Measurements from ENCODE around the gene SLIT3. TPM values are rescaled to one million over a fixed set of nuclear protein-coding genes. Genes with fewer than 3 reads are reported as not detected.
"Not testable (repeated sequence)": the region's sequence is repeated elsewhere in the genome, so short reads cannot be mapped to it uniquely, and the experiment has no call there.

SLIT3 gene
- total RNA-seq, 3 donors from 2014 or later (not counting 1 experiment from before 2014, with no cell fraction given), result 0.34 to 0.80 TPM; not detected in 1

DNA sequence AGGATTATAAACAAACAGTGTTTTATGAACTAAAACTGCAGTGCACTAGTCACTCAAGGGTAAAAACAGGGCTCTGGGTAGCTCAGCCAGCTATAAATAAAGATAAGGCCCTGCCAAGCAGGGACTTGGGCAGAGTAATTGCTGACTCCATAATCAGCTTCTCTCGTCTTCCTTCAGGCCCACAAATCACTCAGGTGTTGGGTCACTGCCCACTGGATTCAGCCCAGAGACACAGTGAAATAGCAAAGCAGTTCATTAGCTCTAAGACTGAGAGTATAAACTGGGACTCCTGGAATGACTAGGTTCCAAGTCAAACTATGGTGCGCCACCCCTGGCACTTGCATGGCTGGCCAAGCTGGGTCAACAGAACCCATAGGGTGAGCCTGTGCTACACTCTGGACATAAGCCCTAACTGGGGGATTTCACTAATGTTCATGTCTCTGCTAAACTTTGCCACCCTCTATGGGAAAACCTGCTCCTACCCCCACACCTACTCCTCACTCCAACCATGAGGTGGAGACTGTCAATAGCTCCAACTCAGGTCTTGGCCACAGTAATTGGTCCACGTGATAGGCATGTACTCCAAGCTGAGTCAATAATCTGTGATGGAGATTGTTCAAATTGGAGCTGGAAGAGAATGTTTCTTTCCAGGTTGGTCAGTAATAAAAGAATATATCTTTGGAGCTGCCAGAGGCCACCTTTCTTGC lies 158.5 kb downstream of the SLIT3 start:
- 70% methylated on average over 3 of the region's 3 CpGs for WGBS (ENCODE audit: insufficient coverage)
- Mint-ChIP-seq H3K4me3 (no peak overlapping the region), H3K27me3 (ENCODE audit: low read depth in 2 of 2) (peaks cover 4 to 6% of the 10 kb centered on the region in 2 donors), H3K9me3 (no peaks in the 10 kb centered on the region), H3K27ac (no peak overlapping the region), H3K4me1 (no peaks in the 10 kb centered on the region), H3K36me3 (no peaks in the 10 kb centered on the region)
- Histone ChIP-seq H3K4me3 (ENCODE audit: low read length) (no peak overlapping the region), H3K36me3 (ENCODE audit: control insufficient read depth, insufficient read depth, low read length) (no peaks in the 10 kb centered on the region), H3K27me3 (ENCODE audit: control insufficient read depth, insufficient read depth, low read length) (no peaks in the 10 kb centered on the region), H3K9me3 (ENCODE audit: control insufficient read depth, insufficient read depth, low read length) (no peaks in the 10 kb centered on the region), H3K4me1 (ENCODE audit: control insufficient read depth, insufficient read depth, low read length) (no peaks in the 10 kb centered on the region), H3K27ac (ENCODE audit: low read length) (no peak overlapping the region)
- no peak for ATAC-seq
- DNase-seq, result no peak
- TF ChIP-seq, protein P1, sequence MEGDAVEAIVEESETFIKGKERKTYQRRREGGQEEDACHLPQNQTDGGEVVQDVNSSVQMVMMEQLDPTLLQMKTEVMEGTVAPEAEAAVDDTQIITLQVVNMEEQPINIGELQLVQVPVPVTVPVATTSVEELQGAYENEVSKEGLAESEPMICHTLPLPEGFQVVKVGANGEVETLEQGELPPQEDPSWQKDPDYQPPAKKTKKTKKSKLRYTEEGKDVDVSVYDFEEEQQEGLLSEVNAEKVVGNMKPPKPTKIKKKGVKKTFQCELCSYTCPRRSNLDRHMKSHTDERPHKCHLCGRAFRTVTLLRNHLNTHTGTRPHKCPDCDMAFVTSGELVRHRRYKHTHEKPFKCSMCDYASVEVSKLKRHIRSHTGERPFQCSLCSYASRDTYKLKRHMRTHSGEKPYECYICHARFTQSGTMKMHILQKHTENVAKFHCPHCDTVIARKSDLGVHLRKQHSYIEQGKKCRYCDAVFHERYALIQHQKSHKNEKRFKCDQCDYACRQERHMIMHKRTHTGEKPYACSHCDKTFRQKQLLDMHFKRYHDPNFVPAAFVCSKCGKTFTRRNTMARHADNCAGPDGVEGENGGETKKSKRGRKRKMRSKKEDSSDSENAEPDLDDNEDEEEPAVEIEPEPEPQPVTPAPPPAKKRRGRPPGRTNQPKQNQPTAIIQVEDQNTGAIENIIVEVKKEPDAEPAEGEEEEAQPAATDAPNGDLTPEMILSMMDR (IDR thresholded peaks at IDR 0.05), result no peak
- intact Hi-C loops (cut with micrococcal nuclease), result no loop called here

GRCh38 chr5:169140215-169140614 lies 160.7 kb downstream of the SLIT3 start:
- not testable (repeated sequence) for H3K27ac Mint-ChIP-seq; H3K4me1 ChIP-seq (ENCODE audit: control insufficient read depth, insufficient read depth, low read length)

GRCh38 chr5:169139480-169140050 lies 161.4 kb downstream of the SLIT3 start:
- no peak for DNase-seq
- Histone ChIP-seq H3K4me1 (ENCODE audit: control insufficient read depth, insufficient read depth, low read length) (no peaks in the 10 kb centered on the region), H3K27ac (ENCODE audit: low read length) (no peak overlapping the region), H3K9me3 (ENCODE audit: control insufficient read depth, insufficient read depth, low read length) (no peaks in the 10 kb centered on the region), H3K4me3 (ENCODE audit: low read length) (no peak overlapping the region), H3K27me3 (ENCODE audit: control insufficient read depth, insufficient read depth, low read length) (no peaks in the 10 kb centered on the region), H3K36me3 (ENCODE audit: control insufficient read depth, insufficient read depth, low read length) (no peaks in the 10 kb centered on the region)
- Mint-ChIP-seq H3K9me3 (no peaks in the 10 kb centered on the region), H3K27ac (no peak overlapping the region), H3K27me3 (ENCODE audit: low read depth in 2 of 2) (peaks cover 4 to 7% of the 10 kb centered on the region in 2 donors), H3K4me3 (no peak overlapping the region), H3K36me3 (no peaks in the 10 kb centered on the region), H3K4me1 (no peaks in the 10 kb centered on the region)
- 87% methylated on average over 6 of the region's 6 CpGs for WGBS (ENCODE audit: insufficient coverage)
- no peak for ATAC-seq
- intact Hi-C loops (cut with micrococcal nuclease), result no loop called here
- TF ChIP-seq, protein P1 (IDR thresholded peaks at IDR 0.05), result no peak

More at GRCh38 chr5:169140215-169140614, 160.7 kb downstream of the SLIT3 start:
- 91% methylated on average over 6 of the region's 9 CpGs for WGBS (ENCODE audit: insufficient coverage)
- ATAC-seq; H3K27ac ChIP-seq (ENCODE audit: low read length); H3K9me3 ChIP-seq (ENCODE audit: control insufficient read depth, insufficient read depth, low read length); H3K4me3 ChIP-seq (ENCODE audit: low read length); DNase-seq; H3K36me3 ChIP-seq (ENCODE audit: control insufficient read depth, insufficient read depth, low read length); H3K36me3 Mint-ChIP-seq; intact Hi-C loops (cut with micrococcal nuclease); H3K4me1 Mint-ChIP-seq; H3K27me3 ChIP-seq (ENCODE audit: control insufficient read depth, insufficient read depth, low read length); H3K4me3 Mint-ChIP-seq; H3K9me3 Mint-ChIP-seq; H3K27me3 Mint-ChIP-seq (ENCODE audit: low read depth in 2 of 2): not testable (repeated sequence)

GRCh38 chr5:169133531-169133930 lies 167.4 kb downstream of the SLIT3 start:
- 85% methylated on average over 2 of the region's 3 CpGs for WGBS (ENCODE audit: insufficient coverage)
- Histone ChIP-seq H3K27me3 (ENCODE audit: control insufficient read depth, insufficient read depth, low read length) (no peaks in the 10 kb centered on the region), H3K9me3 (ENCODE audit: control insufficient read depth, insufficient read depth, low read length) (no peaks in the 10 kb centered on the region), H3K27ac (ENCODE audit: low read length) (no peak overlapping the region), H3K4me1 (ENCODE audit: control insufficient read depth, insufficient read depth, low read length) (no peaks in the 10 kb centered on the region), H3K36me3 (ENCODE audit: control insufficient read depth, insufficient read depth, low read length) (no peaks in the 10 kb centered on the region), H3K4me3 (ENCODE audit: low read length) (no peak overlapping the region)
- Mint-ChIP-seq H3K9me3 (no peaks in the 10 kb centered on the region), H3K4me1 (no peaks in the 10 kb centered on the region), H3K36me3 (no peaks in the 10 kb centered on the region), H3K27me3 (ENCODE audit: low read depth in 2 of 2) (peaks cover 0 to 7% of the 10 kb centered on the region in 2 donors), H3K4me3 (no peak overlapping the region), H3K27ac (no peak overlapping the region)
- DNase-seq (no peak), ATAC-seq (no peak)
- TF ChIP-seq, protein P1 (IDR thresholded peaks at IDR 0.05), result no peak
- intact Hi-C loops (cut with micrococcal nuclease), result no loop called here

All from natural killer cell (primary cell).